Astrocyte (in vitro differentiated cells and primary cell): ENCODE results near the gene LILRB5.

Experiments
- EZH2 ChIP-seq: IDR thresholded peaks from 2 replicates; pipeline ENCODE4 v1.6.1; 2012; ENCODE audit warnings: mild to moderate bottlenecking, low read length, inconsistent platforms; ENCODE audit not compliant: insufficient read depth
- TF ChIP-seq, protein P1 (sequence below): IDR thresholded peaks from 2 replicates; pipeline ENCODE4 v1.5.1; 2011; ENCODE audit warnings: low read depth, mild to moderate bottlenecking, inconsistent platforms, low read length, moderate library complexity; ENCODE audit not compliant: insufficient read depth

DNA sequence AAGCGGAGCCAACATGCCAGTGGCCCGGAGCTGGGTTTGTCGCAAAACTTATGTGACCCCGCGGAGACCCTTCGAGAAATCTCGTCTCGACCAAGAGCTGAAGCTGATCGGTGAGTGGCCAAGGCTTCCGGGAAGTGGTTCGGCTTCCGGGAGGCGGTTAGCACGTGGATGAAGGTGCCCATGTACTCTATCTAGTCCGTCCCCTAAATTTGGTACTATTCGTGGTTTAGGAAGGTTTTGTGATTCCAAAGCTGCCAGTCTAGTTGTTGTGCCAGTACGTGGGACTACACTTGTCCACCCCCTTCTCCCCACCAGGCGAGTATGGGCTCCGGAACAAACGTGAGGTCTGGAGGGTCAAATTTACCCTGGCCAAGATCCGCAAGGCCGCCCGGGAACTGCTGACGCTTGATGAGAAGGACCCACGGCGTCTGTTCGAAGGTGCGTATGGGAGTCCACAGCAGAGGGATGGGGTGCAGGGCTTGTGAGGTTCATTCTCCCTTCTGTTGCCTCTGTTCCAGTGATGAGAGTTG, 55.8 kb downstream of the LILRB5 start:
- TF ChIP-seq, protein P1, sequence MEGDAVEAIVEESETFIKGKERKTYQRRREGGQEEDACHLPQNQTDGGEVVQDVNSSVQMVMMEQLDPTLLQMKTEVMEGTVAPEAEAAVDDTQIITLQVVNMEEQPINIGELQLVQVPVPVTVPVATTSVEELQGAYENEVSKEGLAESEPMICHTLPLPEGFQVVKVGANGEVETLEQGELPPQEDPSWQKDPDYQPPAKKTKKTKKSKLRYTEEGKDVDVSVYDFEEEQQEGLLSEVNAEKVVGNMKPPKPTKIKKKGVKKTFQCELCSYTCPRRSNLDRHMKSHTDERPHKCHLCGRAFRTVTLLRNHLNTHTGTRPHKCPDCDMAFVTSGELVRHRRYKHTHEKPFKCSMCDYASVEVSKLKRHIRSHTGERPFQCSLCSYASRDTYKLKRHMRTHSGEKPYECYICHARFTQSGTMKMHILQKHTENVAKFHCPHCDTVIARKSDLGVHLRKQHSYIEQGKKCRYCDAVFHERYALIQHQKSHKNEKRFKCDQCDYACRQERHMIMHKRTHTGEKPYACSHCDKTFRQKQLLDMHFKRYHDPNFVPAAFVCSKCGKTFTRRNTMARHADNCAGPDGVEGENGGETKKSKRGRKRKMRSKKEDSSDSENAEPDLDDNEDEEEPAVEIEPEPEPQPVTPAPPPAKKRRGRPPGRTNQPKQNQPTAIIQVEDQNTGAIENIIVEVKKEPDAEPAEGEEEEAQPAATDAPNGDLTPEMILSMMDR, result no peak
- no peak for TF ChIP-seq EZH2
